H1 (cell line): ENCODE data around the gene HIC1. TPM values are rescaled to one million over a fixed set of nuclear protein-coding genes. Genes with fewer than 3 reads are reported as not detected.

Experiments used
- CTCF ChIA-PET: fragments of 300-600 bp; sonication (Branson Sonifier 250); formaldehyde crosslinking; loops from one replicate; lab custom pipeline; 2021; ENCODE audit not compliant: partially characterized antibody; lab: Charles Lee
- POLR2A ChIA-PET: fragments of 300-600 bp; sonication (Branson Sonifier 250); formaldehyde crosslinking; loops from one replicate; lab custom pipeline; 2021; ENCODE audit warnings: inconsistent platforms; ENCODE audit not compliant: partially characterized antibody; lab: Charles Lee
- DNase-seq, 2 experiments: peaks; one replicate each; pipeline versions ENCODE4 v3.0.0 to v3.0.0-alpha.2; 2010 to 2022; ENCODE audit warnings: low spot score in 2 of 2, low read depth in 1 of 2, mixed read lengths in 1 of 2
- FAIRE-seq: peaks from 2 replicates; lab custom pipeline; 2011; peaks lifted over from hg19 to GRCh38; lab: Jason Lieb, UNC
- H2AFZ ChIP-seq: 2 replicates; pipeline ENCODE4 v1.8.1; 2012; ENCODE audit warnings: low read length, inconsistent platforms
- H2AK5ac ChIP-seq: 2 replicates; pipeline ENCODE4 v1.6.1; 2013; ENCODE audit warnings: low read depth, low read length
- H2BK120ac ChIP-seq: replicated peaks from 2 replicates; pipeline ENCODE3; 2013; ENCODE audit warnings: low read depth, low read length, inconsistent platforms
- H2BK12ac ChIP-seq: 2 replicates; pipeline ENCODE4 v1.6.1; 2013; ENCODE audit warnings: low read depth, low read length
- H2BK15ac ChIP-seq: 2 replicates; pipeline ENCODE4 v1.6.1; 2013; ENCODE audit warnings: low read length
- H2BK20ac ChIP-seq: 2 replicates; pipeline ENCODE4 v1.6.1; 2013; ENCODE audit warnings: low read length
- H2BK5ac ChIP-seq: 2 replicates; pipeline ENCODE4 v1.6.1; 2013; ENCODE audit warnings: low read depth, low read length
- H3K14ac ChIP-seq: 2 replicates; pipeline ENCODE4 v1.6.1; 2013; ENCODE audit warnings: inconsistent platforms; ENCODE audit not compliant: insufficient read length
- H3K18ac ChIP-seq: 2 replicates; pipeline ENCODE4 v1.6.1; 2013; ENCODE audit warnings: low read length; ENCODE audit errors: extremely low read depth
- H3K23ac ChIP-seq: 2 replicates; pipeline ENCODE4 v1.6.1; 2013; ENCODE audit warnings: inconsistent platforms; ENCODE audit not compliant: insufficient read length
- H3K23me2 ChIP-seq: 2 replicates; pipeline ENCODE4 v1.6.1; 2013; ENCODE audit warnings: low read depth, low read length
- H3K27ac ChIP-seq: 2 replicates; pipeline ENCODE4 v1.6.1; 2011; ENCODE audit warnings: low read depth, low read length, inconsistent platforms
- H3K27me3 ChIP-seq, 4 experiments: replicated peaks in 1 of 4; 1 replicate in 1 of 4; 2 replicates in 3 of 4; pipeline versions ENCODE4 v1.6.1 to v1.8.1; 2011 to 2013; ENCODE audit warnings: low read length in 3 of 4, mild to moderate bottlenecking in 3 of 4, inconsistent platforms in 2 of 4, mixed read lengths in 2 of 4, moderate library complexity in 1 of 4; ENCODE audit not compliant: control insufficient read depth in 3 of 4, insufficient read depth in 3 of 4; ENCODE audit errors: extremely low read depth in 1 of 4
- H3K36me3 ChIP-seq, 4 experiments: 2 replicates each; pipeline versions ENCODE4 v1.6.1 to v1.8.1; 2011 to 2013; ENCODE audit warnings: mild to moderate bottlenecking in 4 of 4, low read length in 3 of 4, moderate library complexity in 2 of 4, control low read depth in 1 of 4, inconsistent platforms in 1 of 4; ENCODE audit not compliant: insufficient read depth in 4 of 4, control insufficient read depth in 2 of 4
- H3K4ac ChIP-seq: replicated peaks from 2 replicates; pipeline ENCODE3; 2013; ENCODE audit warnings: low read length, low read depth, mixed read lengths, inconsistent platforms; ENCODE audit not compliant: insufficient read length
- H3K4me1 ChIP-seq, 4 experiments: replicated peaks in 1 of 4; 1 replicate in 1 of 4; 2 replicates in 3 of 4; pipeline versions ENCODE4 v1.6.1 to v1.8.1; 2011 to 2013; ENCODE audit warnings: low read length in 3 of 4, inconsistent platforms in 2 of 4, mixed read lengths in 1 of 4; ENCODE audit not compliant: insufficient read depth in 4 of 4, control insufficient read depth in 3 of 4
- H3K4me2 ChIP-seq, 2 experiments: 2 replicates each; pipeline versions ENCODE4 v1.6.1 to v1.8.1; 2011 to 2013; ENCODE audit warnings: low read depth in 2 of 2, low read length in 2 of 2, control low read depth in 1 of 2, inconsistent platforms in 1 of 2, mild to moderate bottlenecking in 1 of 2; ENCODE audit not compliant: insufficient read depth in 1 of 2
- H3K4me3 ChIP-seq, 4 experiments: fragments of 200-600, 300-600 bp in 1 of 4; sonication (generic), shearing (Covaris generic), sonication (Bioruptor Twin) in 1 of 4; 2 replicates each; pipeline versions ENCODE4 v1.5.1 to v1.8.1; 2011 to 2016; ENCODE audit warnings: low read length in 4 of 4, low read depth in 3 of 4, control low read depth in 2 of 4, inconsistent platforms in 2 of 4, mild to moderate bottlenecking in 2 of 4, mixed read lengths in 1 of 4, moderate library complexity in 1 of 4; ENCODE audit not compliant: insufficient read depth in 2 of 4; ENCODE audit errors: extremely low read depth in 1 of 4
- H3K56ac ChIP-seq: replicated peaks from 2 replicates; pipeline ENCODE3; 2013; ENCODE audit warnings: low read depth, mild to moderate bottlenecking, mixed read lengths, low read length, inconsistent platforms; ENCODE audit not compliant: insufficient read length
- H3K79me1 ChIP-seq: 2 replicates; pipeline ENCODE4 v1.6.1; 2013; ENCODE audit warnings: low read depth, low read length, control low read depth
- H3K79me2 ChIP-seq, 2 experiments: 2 replicates each; pipeline versions ENCODE4 v1.6.1 to v1.8.1; 2012 to 2013; ENCODE audit warnings: low read length in 2 of 2, mild to moderate bottlenecking in 2 of 2, inconsistent platforms in 1 of 2; ENCODE audit not compliant: insufficient read depth in 2 of 2, control insufficient read depth in 1 of 2
- H3K9ac ChIP-seq, 4 experiments: replicated peaks in 1 of 4; 1 replicate in 1 of 4; 2 replicates in 3 of 4; pipeline versions ENCODE4 v1.6.1 to v1.8.1; 2011 to 2013; ENCODE audit warnings: low read depth in 3 of 4, low read length in 3 of 4, control low read depth in 2 of 4, mild to moderate bottlenecking in 2 of 4, moderate library complexity in 2 of 4, inconsistent platforms in 1 of 4; ENCODE audit errors: extremely low read depth in 1 of 4
- H3K9me3 ChIP-seq, 2 experiments: 2 replicates each; pipeline versions ENCODE4 v1.6.1 to v1.8.1; 2012 to 2013; ENCODE audit warnings: mild to moderate bottlenecking in 2 of 2, moderate library complexity in 2 of 2, control low read depth in 1 of 2, inconsistent platforms in 1 of 2, low read depth in 1 of 2, low read length in 1 of 2, mixed read lengths in 1 of 2; ENCODE audit not compliant: insufficient read depth in 2 of 2
- H4K20me1 ChIP-seq, 2 experiments: replicated peaks in 1 of 2; 2 replicates each; pipeline versions ENCODE3 to v1.8.1; 2011 to 2013; ENCODE audit warnings: inconsistent platforms in 2 of 2, low read length in 2 of 2, mild to moderate bottlenecking in 1 of 2; ENCODE audit not compliant: insufficient read depth in 2 of 2, control insufficient read depth in 1 of 2
- H4K5ac ChIP-seq: 2 replicates; pipeline ENCODE4 v1.6.1; 2013; ENCODE audit warnings: low read length, low read depth, mixed read lengths, inconsistent platforms; ENCODE audit not compliant: insufficient read length
- H4K8ac ChIP-seq: 2 replicates; pipeline ENCODE4 v1.8.0; 2013; ENCODE audit warnings: mild to moderate bottlenecking, moderate library complexity, low read length, inconsistent platforms; ENCODE audit not compliant: insufficient read depth; ENCODE audit errors: extremely low read depth
- H4K91ac ChIP-seq: replicated peaks from 2 replicates; pipeline ENCODE3; 2013; ENCODE audit warnings: low read length, mixed read lengths, inconsistent platforms; ENCODE audit not compliant: insufficient read length
- CHD1 ChIP-seq: IDR thresholded peaks from 2 replicates; pipeline ENCODE4 v1.6.1; 2012; ENCODE audit warnings: low read depth, low read length, improper control_type of control experiment
- CHD2 ChIP-seq: IDR thresholded peaks from 2 replicates; pipeline ENCODE4 v1.6.1; 2012; ENCODE audit warnings: low read length, improper control_type of control experiment
- CTBP2 ChIP-seq: IDR thresholded peaks from 2 replicates; pipeline ENCODE4 v1.7.0; 2011; ENCODE audit warnings: borderline replicate concordance, mild to moderate bottlenecking, moderate library complexity, mixed read lengths, low read length; ENCODE audit not compliant: insufficient read depth, insufficient read length
- EGR1 ChIP-seq: IDR thresholded peaks from 2 replicates; pipeline ENCODE4 v1.6.1; 2011; ENCODE audit warnings: low read depth, low read length, borderline replicate concordance
- JUN ChIP-seq: IDR thresholded peaks from 2 replicates; pipeline ENCODE4 v1.6.1; 2011; ENCODE audit warnings: low read depth, mild to moderate bottlenecking, improper control_type of control experiment, low read length
- JUND ChIP-seq: IDR thresholded peaks from 2 replicates; pipeline ENCODE4 v1.6.1; 2011; ENCODE audit warnings: mild to moderate bottlenecking, improper control_type of control experiment, low read length
- RNF2 ChIP-seq: fragments of 200-900, 300-1000 bp; sonication (generic); IDR thresholded peaks from 2 replicates; pipeline ENCODE4 v1.7.1; 2016; ENCODE audit warnings: borderline replicate concordance, low read depth, mild to moderate bottlenecking, antibody characterized with exemption, low read length; ENCODE audit not compliant: poor library complexity, severe bottlenecking; ENCODE audit errors: missing control alignments
- SP1 ChIP-seq: IDR thresholded peaks from 2 replicates; pipeline ENCODE4 v1.6.1; 2011; ENCODE audit warnings: low read depth, low read length
- SP2 ChIP-seq: IDR thresholded peaks from 2 replicates; pipeline ENCODE4 v1.6.1; 2012; ENCODE audit warnings: mild to moderate bottlenecking, low read length, inconsistent platforms
- TAF1 ChIP-seq: IDR thresholded peaks from 2 replicates; pipeline ENCODE4 v1.6.1; 2011; ENCODE audit warnings: mild to moderate bottlenecking, low read depth, low read length
- TBP ChIP-seq: IDR thresholded peaks from 2 replicates; pipeline ENCODE4 v1.6.1; 2011; ENCODE audit warnings: low read depth, low read length, improper control_type of control experiment
- WGBS, 2 experiments: shearing (Covaris generic) in 1 of 2; methylation state at CpG; one replicate each; pipeline versions ENCODE4 v1.1.6 to v1.1.7; 2013 to 2015; ENCODE audit warnings: low lambda C conversion rate in 2 of 2, mixed read lengths in 2 of 2, inconsistent platforms in 1 of 2, low coverage in 1 of 2, missing lambda C conversion rate in 1 of 2; ENCODE audit not compliant: insufficient replicate concordance in 2 of 2, insufficient coverage in 1 of 2, insufficient read length in 1 of 2; ENCODE audit errors: extremely low coverage in 1 of 2, missing lambda C conversion rate in 1 of 2; 5-methylcytosine and 5-hydroxymethylcytosine counted together
- polyA plus RNA-seq, 7 experiments: library from polyadenylated mRNA; depleted of rRNA in 3 of 7; stranded (reverse) in 5 of 7; unstranded in 2 of 7; fragments of >200 nt in 5 of 7; fragments of 200-250 nt in 2 of 7; gene quantifications; 1 replicate in 5 of 7; 2 replicates in 1 of 7; 4 replicates in 1 of 7; pipeline versions ENCODE4 v1.2.1 to v1.2.3, GENCODE V29; 2011 to 2013; ENCODE audit warnings: missing spikeins in 2 of 7, mixed read lengths in 2 of 7
- total RNA-seq: library from RNA; stranded (reverse); fragmentation: NEBNext Ultra II Directional; extraction: Animal tissue kit (Norgen Biotek cat#: 25700); gene quantifications from 2 replicates; pipeline ENCODE4 v1.2.1, GENCODE V29; 2021
- TF ChIP-seq, protein P1 (sequence below): IDR thresholded peaks from 2 replicates; pipeline ENCODE4 v1.6.1; 2011; ENCODE audit warnings: low read length, improper control_type of control experiment

HIC1 gene
- total and polyA plus RNA-seq, 2 of the 8 experiments (the other 6 are each of a cell fraction or from before 2014, with no cell fraction given): 0.06 to 0.09 TPM

DNA sequence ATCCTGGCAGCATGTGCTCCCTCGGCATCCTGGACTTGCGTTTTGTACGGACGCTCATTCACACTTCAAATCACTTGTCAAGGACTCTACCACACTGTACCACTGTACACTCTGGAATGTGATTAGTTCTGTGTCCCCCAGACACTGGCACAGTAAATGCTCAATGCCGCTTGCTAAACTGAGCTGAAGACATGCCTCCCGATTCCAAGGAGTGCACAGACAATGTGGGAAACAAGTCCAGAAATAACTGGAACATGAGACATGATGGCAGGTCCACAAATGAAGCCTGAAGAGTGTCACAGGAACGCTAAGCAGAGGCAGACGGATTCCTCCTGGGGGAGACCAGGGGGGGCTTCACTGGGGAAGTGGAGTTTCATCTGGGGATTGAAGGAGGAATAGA, 22.1 kb downstream of the HIC1 start:
- H3K23ac ChIP-seq: no peak overlapping the region
- H2BK12ac ChIP-seq: no peak overlapping the region
- no peak overlapping the region for H3K4me2 ChIP-seq
- WGBS, 2 experiments: 94% methylated on average over 8 of the region's 8 CpGs; no CpG with 5 or more reads in 1 of the 2 experiments
- no peak overlapping the region for H4K8ac ChIP-seq
- H3K14ac ChIP-seq: no peak overlapping the region
- no peak overlapping the region for H2BK120ac ChIP-seq
- no peaks in the 10 kb centered on the region for H3K9me3 ChIP-seq
- no peak overlapping the region for H2BK5ac ChIP-seq
- H4K20me1 ChIP-seq: no peaks in the 10 kb centered on the region
- H3K4me1 ChIP-seq: peaks cover 0 to 7% (median 2%) of the 10 kb centered on the region in 4 experiments; a peak in 4 of 7 replicates
- H3K9ac ChIP-seq: no peak overlapping the region
- no peak overlapping the region for H3K56ac ChIP-seq
- H3K27me3 ChIP-seq: no peaks in the 10 kb centered on the region
- CTCF ChIA-PET: interaction anchor here (0.9 to 11.7 kb wide), 6 partner anchors 12 to 168 kb away, joined by 3 to 122 read pairs (median 10); partner anchors contain the start of gene HIC1
- H2BK20ac ChIP-seq: no peak overlapping the region
- FAIRE-seq (no peak), DNase-seq (no peak)
- no peak overlapping the region for H3K4me3 ChIP-seq
- H4K5ac ChIP-seq: no peak overlapping the region
- H4K91ac ChIP-seq: no peak overlapping the region
- H3K27ac ChIP-seq: no peak overlapping the region
- peaks cover 0 to 7% (median 4%) of the 10 kb centered on the region in 4 experiments; a peak in 6 of 8 replicates for H3K36me3 ChIP-seq
- H3K79me1 ChIP-seq: no peaks in the 10 kb centered on the region
- H2AFZ ChIP-seq: no peak overlapping the region
- POLR2A ChIA-PET: interaction anchor here (1.2 kb wide), 1 partner anchor 9 kb away, joined by 4 read pairs; no protein-coding TSS in a partner anchor
- no peak overlapping the region for H2AK5ac ChIP-seq
- no peak overlapping the region for H2BK15ac ChIP-seq
- H3K79me2 ChIP-seq: no peaks in the 10 kb centered on the region
- H3K23me2 ChIP-seq: no peaks in the 10 kb centered on the region
- H3K4ac ChIP-seq: no peak overlapping the region
- H3K18ac ChIP-seq: no peak overlapping the region
- TF ChIP-seq CHD2 (no peak), CTBP2 (no peak), TAF1 (no peak), SP1 (no peak), JUN (no peak), CHD1 (no peak), SP2 (no peak), EGR1 (no peak), JUND (no peak), TBP (no peak), RNF2 (no peak)
- TF ChIP-seq, protein P1, sequence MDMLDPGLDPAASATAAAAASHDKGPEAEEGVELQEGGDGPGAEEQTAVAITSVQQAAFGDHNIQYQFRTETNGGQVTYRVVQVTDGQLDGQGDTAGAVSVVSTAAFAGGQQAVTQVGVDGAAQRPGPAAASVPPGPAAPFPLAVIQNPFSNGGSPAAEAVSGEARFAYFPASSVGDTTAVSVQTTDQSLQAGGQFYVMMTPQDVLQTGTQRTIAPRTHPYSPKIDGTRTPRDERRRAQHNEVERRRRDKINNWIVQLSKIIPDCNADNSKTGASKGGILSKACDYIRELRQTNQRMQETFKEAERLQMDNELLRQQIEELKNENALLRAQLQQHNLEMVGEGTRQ: no peak
